ENCODE measurements around the gene ACOT6. TPM values are rescaled to one million over a fixed set of nuclear protein-coding genes. Genes with fewer than 3 reads are reported as not detected.
"Not testable (repeated sequence)": the region's sequence is repeated elsewhere in the genome, so short reads cannot be mapped to it uniquely, and the experiment has no call there.

ACOT6 gene, protein sequence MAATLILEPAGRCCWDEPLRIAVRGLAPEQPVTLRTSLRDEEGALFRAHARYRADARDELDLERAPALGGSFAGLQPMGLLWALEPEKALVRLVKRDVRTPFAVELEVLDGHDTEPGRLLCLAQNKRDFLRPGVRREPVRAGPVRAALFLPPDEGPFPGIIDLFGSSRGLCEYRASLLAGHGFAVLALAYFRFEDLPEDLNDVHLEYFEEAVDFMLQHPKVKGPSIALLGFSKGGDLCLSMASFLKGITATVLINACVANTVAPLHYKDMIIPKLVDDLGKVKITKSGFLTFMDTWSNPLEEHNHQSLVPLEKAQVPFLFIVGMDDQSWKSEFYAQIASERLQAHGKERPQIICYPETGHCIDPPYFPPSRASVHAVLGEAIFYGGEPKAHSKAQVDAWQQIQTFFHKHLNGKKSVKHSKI
- 0.06 TPM for polyA plus RNA-seq (2013, experiment 1 of 2)
- polyA plus RNA-seq (2013, experiment 2 of 2), result 0.03 TPM

DNA sequence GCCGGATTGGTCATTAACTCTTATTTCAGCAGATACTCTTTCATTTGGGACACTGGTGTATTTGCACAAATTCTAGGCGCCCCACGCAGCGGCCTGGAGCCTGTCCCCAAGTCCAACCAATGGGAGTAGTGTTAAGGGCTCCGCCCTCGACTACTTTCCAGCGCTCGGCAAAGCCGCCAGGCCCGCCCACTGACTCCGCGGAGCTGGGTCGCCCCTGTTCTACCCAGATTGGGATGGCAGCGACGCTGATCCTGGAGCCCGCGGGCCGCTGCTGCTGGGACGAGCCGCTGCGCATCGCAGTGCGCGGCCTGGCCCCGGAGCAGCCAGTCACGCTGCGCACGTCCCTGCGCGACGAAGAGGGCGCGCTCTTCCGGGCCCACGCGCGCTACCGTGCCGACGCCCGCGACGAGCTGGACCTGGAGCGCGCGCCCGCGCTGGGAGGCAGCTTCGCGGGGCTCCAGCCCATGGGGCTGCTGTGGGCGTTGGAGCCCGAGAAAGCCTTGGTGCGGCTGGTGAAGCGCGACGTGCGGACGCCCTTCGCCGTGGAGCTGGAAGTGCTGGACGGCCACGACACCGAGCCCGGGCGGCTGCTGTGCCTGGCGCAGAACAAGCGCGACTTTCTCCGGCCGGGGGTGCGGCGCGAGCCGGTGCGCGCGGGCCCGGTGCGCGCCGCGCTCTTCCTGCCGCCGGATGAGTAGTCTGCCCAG is at the start of gene ACOT6:
Gene ACOT6 (plus strand): TSS at position 179 of the 707 bp plus-strand sequence. CDS start 55 bp downstream, at position 234.
- Histone ChIP-seq H2AK5ac (ENCODE audit: low read length) (no peak within 1 kb of the TSS), H3K9ac (ENCODE audit: low read length) (peak within 1 kb of the TSS; percentile 80), H3K56ac (ENCODE audit: low read length) (peak within 1 kb of the TSS; percentile 83), H3K18ac (ENCODE audit: low read length) (no peak within 1 kb of the TSS), H3K79me2 (ENCODE audit: control insufficient read depth, insufficient read depth, low read length) (no peaks in the 10 kb centered on the region), H3K27me3 (ENCODE audit: insufficient read depth, low read length, poor library complexity) (peaks cover 2% of the 10 kb centered on the region), H3K23ac (ENCODE audit: low read length) (peak within 1 kb of the TSS; percentile 11), H2BK15ac (replicated peaks; ENCODE audit: low read depth) (no peak within 1 kb of the TSS), H2BK5ac (ENCODE audit: low read length) (no peak within 1 kb of the TSS), H3K4me1 (ENCODE audit: control insufficient read depth, low read depth, low read length) (no peaks in the 10 kb centered on the region), H3K27ac (ENCODE audit: low read depth, low read length) (no peak within 1 kb of the TSS), H3K4me3 (ENCODE audit: low read length) (peak within 1 kb of the TSS; percentile 71), H3K4ac (ENCODE audit: low read depth, low read length) (no peak within 1 kb of the TSS), H2BK120ac (ENCODE audit: low read depth, low read length) (no peak within 1 kb of the TSS), H4K5ac (ENCODE audit: low read length) (no peak within 1 kb of the TSS), H3K36me3 (ENCODE audit: control insufficient read depth, insufficient read depth, low read length) (no peaks in the 10 kb centered on the region), H4K8ac (ENCODE audit: low read depth, low read length) (no peak within 1 kb of the TSS), H3K79me1 (ENCODE audit: low read length) (no peaks in the 10 kb centered on the region), H3K4me2 (ENCODE audit: low read length) (peak within 1 kb of the TSS; percentile 83)
- DNase-seq, result peak; percentile 86
- no CpG with 5 or more reads among the region's 84 CpGs for WGBS (ENCODE audit: extremely low coverage, insufficient coverage, low lambda C conversion rate)

DNA sequence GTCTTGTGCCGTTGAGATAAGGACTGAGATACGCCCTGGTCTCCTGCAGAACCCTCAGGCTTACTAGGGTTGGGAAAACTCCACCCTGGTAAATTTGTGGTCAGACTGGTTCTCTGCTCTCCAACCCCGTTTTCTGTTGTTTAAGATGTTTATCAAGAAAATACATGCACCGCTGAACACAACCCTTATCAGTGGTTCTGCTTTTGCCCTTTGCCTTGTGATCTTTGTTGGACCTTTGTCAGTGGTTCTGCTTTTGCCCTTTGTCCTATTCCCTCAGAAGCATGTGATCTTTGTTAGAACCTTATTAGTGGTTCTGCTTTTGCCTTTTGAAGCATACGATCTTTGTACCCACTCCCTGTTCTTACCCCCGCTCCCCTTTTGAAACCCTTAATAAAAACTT is 49.6 kb upstream of the ACOT6 start:
- not testable (repeated sequence) for H3K4me3 ChIP-seq (ENCODE audit: low read length); H3K36me3 ChIP-seq (ENCODE audit: control insufficient read depth, insufficient read depth, low read length); H2BK120ac ChIP-seq (ENCODE audit: low read depth, low read length); H3K27me3 ChIP-seq (ENCODE audit: insufficient read depth, low read length, poor library complexity); H3K79me1 ChIP-seq (ENCODE audit: low read length); H4K5ac ChIP-seq (ENCODE audit: low read length); H3K4me2 ChIP-seq (ENCODE audit: low read length); H3K4me1 ChIP-seq (ENCODE audit: control insufficient read depth, low read depth, low read length); H3K56ac ChIP-seq (ENCODE audit: low read length); H3K23ac ChIP-seq (ENCODE audit: low read length); H2AK5ac ChIP-seq (ENCODE audit: low read length); H3K4ac ChIP-seq (ENCODE audit: low read depth, low read length); H3K9ac ChIP-seq (ENCODE audit: low read length); H3K79me2 ChIP-seq (ENCODE audit: control insufficient read depth, insufficient read depth, low read length); H3K18ac ChIP-seq (ENCODE audit: low read length); DNase-seq; H2BK5ac ChIP-seq (ENCODE audit: low read length); H4K8ac ChIP-seq (ENCODE audit: low read depth, low read length); H2BK15ac ChIP-seq (replicated peaks; ENCODE audit: low read depth); H3K27ac ChIP-seq (ENCODE audit: low read depth, low read length)
- no CpG with 5 or more reads among the region's 6 CpGs for WGBS (ENCODE audit: extremely low coverage, insufficient coverage, low lambda C conversion rate)

GRCh38 chr14:73566431-73566830 is 45.9 kb upstream of the ACOT6 start:
- not testable (repeated sequence) for H4K5ac ChIP-seq (ENCODE audit: low read length); H3K4me3 ChIP-seq (ENCODE audit: low read length); H3K27me3 ChIP-seq (ENCODE audit: insufficient read depth, low read length, poor library complexity); H2BK15ac ChIP-seq (replicated peaks; ENCODE audit: low read depth); H3K79me2 ChIP-seq (ENCODE audit: control insufficient read depth, insufficient read depth, low read length); H3K79me1 ChIP-seq (ENCODE audit: low read length); H3K18ac ChIP-seq (ENCODE audit: low read length); H2AK5ac ChIP-seq (ENCODE audit: low read length); DNase-seq; H3K56ac ChIP-seq (ENCODE audit: low read length); H2BK120ac ChIP-seq (ENCODE audit: low read depth, low read length); H2BK5ac ChIP-seq (ENCODE audit: low read length); H3K4me1 ChIP-seq (ENCODE audit: control insufficient read depth, low read depth, low read length); H3K9ac ChIP-seq (ENCODE audit: low read length); H3K23ac ChIP-seq (ENCODE audit: low read length); H3K4ac ChIP-seq (ENCODE audit: low read depth, low read length); H3K36me3 ChIP-seq (ENCODE audit: control insufficient read depth, insufficient read depth, low read length); H3K4me2 ChIP-seq (ENCODE audit: low read length); H4K8ac ChIP-seq (ENCODE audit: low read depth, low read length); H3K27ac ChIP-seq (ENCODE audit: low read depth, low read length)
- no CpG with 5 or more reads among the region's 18 CpGs for WGBS (ENCODE audit: extremely low coverage, insufficient coverage, low lambda C conversion rate)

- H4K8ac ChIP-seq (ENCODE audit: low read depth, low read length); H2AK5ac ChIP-seq (ENCODE audit: low read length); H3K56ac ChIP-seq (ENCODE audit: low read length); H2BK120ac ChIP-seq (ENCODE audit: low read depth, low read length); H3K23ac ChIP-seq (ENCODE audit: low read length); H3K79me1 ChIP-seq (ENCODE audit: low read length); DNase-seq; H3K18ac ChIP-seq (ENCODE audit: low read length); H3K4me3 ChIP-seq (ENCODE audit: low read length); H3K27me3 ChIP-seq (ENCODE audit: insufficient read depth, low read length, poor library complexity); H3K4ac ChIP-seq (ENCODE audit: low read depth, low read length); H3K36me3 ChIP-seq (ENCODE audit: control insufficient read depth, insufficient read depth, low read length); H3K79me2 ChIP-seq (ENCODE audit: control insufficient read depth, insufficient read depth, low read length); H2BK15ac ChIP-seq (replicated peaks; ENCODE audit: low read depth); H2BK5ac ChIP-seq (ENCODE audit: low read length); H3K4me2 ChIP-seq (ENCODE audit: low read length); H3K4me1 ChIP-seq (ENCODE audit: control insufficient read depth, low read depth, low read length); H3K9ac ChIP-seq (ENCODE audit: low read length); H3K27ac ChIP-seq (ENCODE audit: low read depth, low read length); H4K5ac ChIP-seq (ENCODE audit: low read length): not testable (repeated sequence)
- no CpG with 5 or more reads among the region's 6 CpGs for WGBS (ENCODE audit: extremely low coverage, insufficient coverage, low lambda C conversion rate)
These were observed 45.4 kb upstream of the ACOT6 start for GRCh38 chr14:73566935-73567334.

DNA sequence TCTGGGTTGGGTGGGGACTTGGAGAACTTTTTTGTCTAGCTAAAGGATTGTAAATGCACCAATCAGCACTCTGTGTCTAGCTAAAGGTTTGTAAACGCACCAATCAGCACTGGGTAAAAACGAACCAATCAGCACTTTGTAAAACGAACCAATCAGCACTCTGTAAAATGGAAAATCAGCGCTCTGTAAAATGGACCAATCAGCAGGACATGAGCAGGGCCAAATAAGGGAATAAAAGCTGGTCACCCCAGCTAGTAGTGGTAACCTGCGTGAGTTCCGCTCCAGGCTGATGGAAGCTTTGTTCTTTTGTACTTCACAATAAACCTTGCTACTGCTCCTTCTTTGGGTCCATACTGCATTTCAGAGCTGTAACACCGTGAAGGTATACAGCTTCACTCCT is 45.0 kb upstream of the ACOT6 start:
- no peak for DNase-seq
- Histone ChIP-seq H3K79me2 (ENCODE audit: control insufficient read depth, insufficient read depth, low read length) (no peaks in the 10 kb centered on the region), H2AK5ac (ENCODE audit: low read length) (no peak overlapping the region), H3K36me3 (ENCODE audit: control insufficient read depth, insufficient read depth, low read length) (no peaks in the 10 kb centered on the region), H3K4ac (ENCODE audit: low read depth, low read length) (no peak overlapping the region), H4K8ac (ENCODE audit: low read depth, low read length) (no peak overlapping the region), H3K4me3 (ENCODE audit: low read length) (no peak overlapping the region), H2BK15ac (replicated peaks; ENCODE audit: low read depth) (no peak overlapping the region), H3K9ac (ENCODE audit: low read length) (no peak overlapping the region), H3K79me1 (ENCODE audit: low read length) (no peaks in the 10 kb centered on the region), H4K5ac (ENCODE audit: low read length) (no peak overlapping the region), H3K18ac (ENCODE audit: low read length) (no peak overlapping the region), H3K23ac (ENCODE audit: low read length) (no peak overlapping the region), H2BK5ac (ENCODE audit: low read length) (no peak overlapping the region), H3K4me1 (ENCODE audit: control insufficient read depth, low read depth, low read length) (no peaks in the 10 kb centered on the region), H3K27me3 (ENCODE audit: insufficient read depth, low read length, poor library complexity) (no peaks in the 10 kb centered on the region), H2BK120ac (ENCODE audit: low read depth, low read length) (no peak overlapping the region), H3K27ac (ENCODE audit: low read depth, low read length) (no peak overlapping the region), H3K4me2 (ENCODE audit: low read length) (no peak overlapping the region), H3K56ac (ENCODE audit: low read length) (no peak overlapping the region)
- no CpG with 5 or more reads among the region's 7 CpGs for WGBS (ENCODE audit: extremely low coverage, insufficient coverage, low lambda C conversion rate)
